ENCODE measurements around the gene SSR1.

DNA sequence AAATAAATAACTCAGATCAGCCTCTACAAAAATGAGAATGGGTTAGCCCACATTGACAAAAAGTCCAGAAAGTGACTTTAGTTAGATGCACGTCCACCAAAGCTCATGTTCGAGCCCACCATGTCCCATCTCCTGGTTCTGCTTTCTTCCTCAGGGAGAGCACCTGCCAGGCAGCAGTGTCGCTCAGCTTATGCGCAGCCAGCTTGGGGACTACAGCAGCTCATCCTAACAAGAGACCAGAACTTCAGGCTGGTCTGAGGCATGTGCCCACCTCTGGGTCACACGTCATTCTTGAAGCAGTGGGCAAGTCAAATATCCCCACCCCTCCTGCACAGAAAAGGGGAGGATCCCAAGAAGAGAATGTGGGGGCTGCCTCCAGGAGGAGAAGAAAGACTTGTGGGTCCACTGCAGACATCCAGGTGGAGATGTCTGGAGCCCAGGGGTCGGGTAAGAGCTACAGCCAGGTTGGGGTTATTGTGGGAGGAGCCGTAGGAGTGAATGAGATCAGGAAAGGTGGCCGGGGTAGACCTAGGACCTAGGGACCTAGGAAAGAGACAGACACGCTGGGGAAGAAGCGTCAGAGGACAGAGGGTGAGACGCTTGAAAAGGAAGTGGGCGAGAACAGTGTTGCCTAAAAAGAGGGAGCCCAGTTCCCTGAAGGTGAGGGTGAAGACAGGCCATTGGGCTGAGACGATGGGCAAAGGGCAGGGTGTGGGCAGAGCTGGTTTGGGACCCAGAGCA, 52.5 kb downstream of the SSR1 start:
- TF ChIP-seq, protein P1, sequence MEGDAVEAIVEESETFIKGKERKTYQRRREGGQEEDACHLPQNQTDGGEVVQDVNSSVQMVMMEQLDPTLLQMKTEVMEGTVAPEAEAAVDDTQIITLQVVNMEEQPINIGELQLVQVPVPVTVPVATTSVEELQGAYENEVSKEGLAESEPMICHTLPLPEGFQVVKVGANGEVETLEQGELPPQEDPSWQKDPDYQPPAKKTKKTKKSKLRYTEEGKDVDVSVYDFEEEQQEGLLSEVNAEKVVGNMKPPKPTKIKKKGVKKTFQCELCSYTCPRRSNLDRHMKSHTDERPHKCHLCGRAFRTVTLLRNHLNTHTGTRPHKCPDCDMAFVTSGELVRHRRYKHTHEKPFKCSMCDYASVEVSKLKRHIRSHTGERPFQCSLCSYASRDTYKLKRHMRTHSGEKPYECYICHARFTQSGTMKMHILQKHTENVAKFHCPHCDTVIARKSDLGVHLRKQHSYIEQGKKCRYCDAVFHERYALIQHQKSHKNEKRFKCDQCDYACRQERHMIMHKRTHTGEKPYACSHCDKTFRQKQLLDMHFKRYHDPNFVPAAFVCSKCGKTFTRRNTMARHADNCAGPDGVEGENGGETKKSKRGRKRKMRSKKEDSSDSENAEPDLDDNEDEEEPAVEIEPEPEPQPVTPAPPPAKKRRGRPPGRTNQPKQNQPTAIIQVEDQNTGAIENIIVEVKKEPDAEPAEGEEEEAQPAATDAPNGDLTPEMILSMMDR (conservative IDR thresholded peaks at IDR 0.05; ENCODE audit: low read depth in 2 of 2): no peak
- no peak for TF ChIP-seq ZNF331 (CRISPR knock-in tag; IDR thresholded peaks at IDR 0.05; ENCODE audit: low read depth)
- TF ChIP-seq, protein P2, sequence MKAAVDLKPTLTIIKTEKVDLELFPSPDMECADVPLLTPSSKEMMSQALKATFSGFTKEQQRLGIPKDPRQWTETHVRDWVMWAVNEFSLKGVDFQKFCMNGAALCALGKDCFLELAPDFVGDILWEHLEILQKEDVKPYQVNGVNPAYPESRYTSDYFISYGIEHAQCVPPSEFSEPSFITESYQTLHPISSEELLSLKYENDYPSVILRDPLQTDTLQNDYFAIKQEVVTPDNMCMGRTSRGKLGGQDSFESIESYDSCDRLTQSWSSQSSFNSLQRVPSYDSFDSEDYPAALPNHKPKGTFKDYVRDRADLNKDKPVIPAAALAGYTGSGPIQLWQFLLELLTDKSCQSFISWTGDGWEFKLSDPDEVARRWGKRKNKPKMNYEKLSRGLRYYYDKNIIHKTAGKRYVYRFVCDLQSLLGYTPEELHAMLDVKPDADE (IDR thresholded peaks at IDR 0.05): no peak
- TF ChIP-seq EZH2phosphoT487 (IDR thresholded peaks at IDR 0.05; ENCODE audit: unreplicated experiment): no peak
- TF ChIP-seq, protein P3, sequence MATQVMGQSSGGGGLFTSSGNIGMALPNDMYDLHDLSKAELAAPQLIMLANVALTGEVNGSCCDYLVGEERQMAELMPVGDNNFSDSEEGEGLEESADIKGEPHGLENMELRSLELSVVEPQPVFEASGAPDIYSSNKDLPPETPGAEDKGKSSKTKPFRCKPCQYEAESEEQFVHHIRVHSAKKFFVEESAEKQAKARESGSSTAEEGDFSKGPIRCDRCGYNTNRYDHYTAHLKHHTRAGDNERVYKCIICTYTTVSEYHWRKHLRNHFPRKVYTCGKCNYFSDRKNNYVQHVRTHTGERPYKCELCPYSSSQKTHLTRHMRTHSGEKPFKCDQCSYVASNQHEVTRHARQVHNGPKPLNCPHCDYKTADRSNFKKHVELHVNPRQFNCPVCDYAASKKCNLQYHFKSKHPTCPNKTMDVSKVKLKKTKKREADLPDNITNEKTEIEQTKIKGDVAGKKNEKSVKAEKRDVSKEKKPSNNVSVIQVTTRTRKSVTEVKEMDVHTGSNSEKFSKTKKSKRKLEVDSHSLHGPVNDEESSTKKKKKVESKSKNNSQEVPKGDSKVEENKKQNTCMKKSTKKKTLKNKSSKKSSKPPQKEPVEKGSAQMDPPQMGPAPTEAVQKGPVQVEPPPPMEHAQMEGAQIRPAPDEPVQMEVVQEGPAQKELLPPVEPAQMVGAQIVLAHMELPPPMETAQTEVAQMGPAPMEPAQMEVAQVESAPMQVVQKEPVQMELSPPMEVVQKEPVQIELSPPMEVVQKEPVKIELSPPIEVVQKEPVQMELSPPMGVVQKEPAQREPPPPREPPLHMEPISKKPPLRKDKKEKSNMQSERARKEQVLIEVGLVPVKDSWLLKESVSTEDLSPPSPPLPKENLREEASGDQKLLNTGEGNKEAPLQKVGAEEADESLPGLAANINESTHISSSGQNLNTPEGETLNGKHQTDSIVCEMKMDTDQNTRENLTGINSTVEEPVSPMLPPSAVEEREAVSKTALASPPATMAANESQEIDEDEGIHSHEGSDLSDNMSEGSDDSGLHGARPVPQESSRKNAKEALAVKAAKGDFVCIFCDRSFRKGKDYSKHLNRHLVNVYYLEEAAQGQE (IDR thresholded peaks at IDR 0.05; ENCODE audit: unreplicated experiment): no peak
- no peak for TF ChIP-seq POLR2AphosphoS5 (IDR thresholded peaks at IDR 0.05; ENCODE audit: low read depth)
- no peak for TF ChIP-seq NANOG (IDR thresholded peaks at IDR 0.05; ENCODE audit: borderline replicate concordance)
- no peak for TF ChIP-seq EZH2 (IDR thresholded peaks at IDR 0.05; ENCODE audit: low read depth, unreplicated experiment)
- no peak for TF ChIP-seq CREB1 (CRISPR knock-in tag; IDR thresholded peaks at IDR 0.05; ENCODE audit: low read depth)
